NCI-H774 (cell line): ENCODE data around the gene CELA2A.
"Not testable (repeated sequence)": the region's sequence is repeated elsewhere in the genome, so short reads cannot be mapped to it uniquely, and the experiment has no call there.

Experiments
- DNase-seq: peaks from one replicate; lab custom pipeline; 2025; lab: John Stamatoyannopoulos, UW

Gene CELA2A

DNA sequence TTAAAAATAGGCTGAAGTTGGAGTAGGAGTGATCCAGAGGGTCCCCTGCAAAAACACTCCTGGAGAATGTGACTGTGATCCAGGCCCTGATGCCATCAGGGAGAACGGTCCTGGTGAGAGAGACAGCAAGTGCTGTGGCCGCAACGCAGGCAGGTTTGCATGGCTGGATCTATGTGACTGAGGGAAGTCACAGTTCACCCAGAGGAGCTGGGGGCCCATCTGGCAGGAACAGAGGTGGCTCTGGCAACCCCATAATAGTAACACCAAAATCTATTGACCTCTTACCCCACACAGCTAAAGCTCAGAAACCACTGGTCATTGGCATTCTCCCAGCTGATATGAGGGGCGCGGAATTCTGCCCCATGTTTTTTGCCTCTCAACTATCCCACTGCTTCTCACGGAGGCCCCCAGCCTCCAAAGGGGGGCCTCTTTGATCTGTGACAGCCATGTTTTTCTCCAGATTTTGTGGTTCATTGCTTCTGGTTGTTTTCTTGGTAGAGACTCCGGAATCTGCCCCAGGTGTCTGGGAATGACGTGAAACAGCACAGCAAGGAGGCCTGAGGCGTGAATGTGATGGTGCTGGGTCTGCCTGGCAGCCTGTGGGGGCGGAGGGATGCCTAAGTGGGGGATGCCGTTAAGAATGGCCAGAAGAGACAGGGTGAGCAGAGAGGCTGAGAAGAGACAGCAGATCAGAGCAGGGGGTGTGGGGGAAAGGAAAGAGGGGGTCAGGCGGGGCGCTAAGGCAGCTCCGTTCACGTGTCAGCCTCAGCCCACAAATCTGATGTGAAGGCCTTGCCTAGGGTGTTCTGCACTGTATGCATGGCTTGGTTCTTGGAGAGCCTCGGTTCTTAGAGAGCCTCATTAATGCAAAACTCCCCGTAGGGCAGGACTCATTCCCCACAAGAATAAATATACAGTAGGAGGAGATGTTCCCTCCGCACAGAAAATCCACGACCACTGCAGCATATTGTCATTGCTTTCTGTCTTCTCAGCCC is 43.9 kb downstream of the CELA2A start:
- DNase-seq, result no peak

DNA sequence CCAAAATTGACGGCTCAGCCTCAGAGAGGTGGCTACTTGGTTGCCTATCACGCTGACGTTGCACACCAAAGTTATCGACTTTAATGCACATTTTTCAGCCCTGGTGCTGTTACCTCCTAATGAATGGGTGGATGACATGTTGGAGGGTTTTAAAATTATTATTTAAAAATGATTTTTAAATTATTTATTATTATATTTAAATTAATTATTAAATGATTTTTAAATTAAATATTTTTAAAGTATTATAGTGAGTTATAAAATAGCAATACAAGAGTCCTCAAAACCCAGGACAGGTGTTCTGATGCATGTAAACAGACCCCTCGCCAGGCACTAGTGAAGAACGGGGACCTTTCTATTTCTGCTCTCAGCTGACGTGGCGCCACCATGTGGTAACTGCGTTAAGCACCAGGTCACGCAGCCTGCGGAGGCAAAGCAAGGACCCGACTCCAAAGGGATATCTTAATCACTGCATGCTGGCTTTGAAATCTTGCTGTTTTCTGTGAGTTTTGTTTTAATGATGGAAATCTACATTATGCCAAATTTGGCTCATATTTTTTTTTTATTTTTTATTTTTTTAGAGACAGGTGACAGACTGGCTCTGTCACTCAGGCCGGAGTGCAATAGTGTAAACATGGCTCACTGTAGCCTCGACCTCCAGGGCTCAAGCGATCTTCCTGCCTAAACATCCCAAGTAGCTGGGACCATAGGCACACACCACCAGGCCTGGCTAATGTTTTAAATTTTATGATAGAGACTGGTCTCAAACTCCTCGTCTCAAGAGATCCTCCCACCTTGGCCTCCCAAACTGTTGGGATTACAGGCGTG is 44.9 kb downstream of the CELA2A start:
- peak; percentile 3 for DNase-seq

DNA sequence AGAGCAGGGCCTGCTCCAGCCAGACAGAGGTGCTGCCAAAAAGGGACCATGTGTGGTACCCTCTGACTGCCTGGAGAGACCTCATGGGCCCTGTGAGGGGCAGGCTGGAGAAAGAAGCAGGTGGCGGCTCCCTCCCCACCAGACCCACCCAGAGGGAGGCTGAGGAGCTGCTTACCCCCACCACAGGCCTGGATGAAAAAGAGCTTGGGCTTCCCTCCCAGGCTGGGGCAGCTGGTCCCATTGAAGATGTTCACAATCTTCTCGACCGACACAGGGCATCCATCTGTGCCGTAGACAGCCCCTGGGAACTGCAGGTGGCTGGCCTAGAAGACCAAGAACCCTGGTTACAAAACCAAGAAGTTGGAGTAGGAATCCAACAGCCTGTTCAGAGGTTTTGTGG is 47.9 kb downstream of the CELA2A start:
- DNase-seq, result no peak

DNA sequence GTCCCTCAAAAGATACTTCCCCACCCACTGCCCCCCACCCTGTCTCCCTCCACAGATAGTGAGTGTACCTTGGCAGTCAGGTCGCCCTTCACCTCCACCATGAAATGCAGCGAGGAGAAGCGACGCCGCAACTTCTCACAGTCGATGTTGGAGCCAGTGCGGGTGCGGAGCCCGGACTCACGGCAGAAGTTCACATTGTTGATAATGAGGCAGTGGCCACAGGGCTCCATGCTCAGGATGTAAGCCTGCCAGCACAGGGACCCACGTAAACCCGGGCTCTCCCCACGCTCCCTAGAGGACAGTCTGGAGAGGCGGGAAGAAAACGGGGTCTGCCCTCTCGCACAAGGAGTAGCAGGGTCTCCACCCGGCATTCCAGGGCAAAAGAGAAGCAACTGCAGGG is 50.3 kb downstream of the CELA2A start:
- DNase-seq, result no peak

DNA sequence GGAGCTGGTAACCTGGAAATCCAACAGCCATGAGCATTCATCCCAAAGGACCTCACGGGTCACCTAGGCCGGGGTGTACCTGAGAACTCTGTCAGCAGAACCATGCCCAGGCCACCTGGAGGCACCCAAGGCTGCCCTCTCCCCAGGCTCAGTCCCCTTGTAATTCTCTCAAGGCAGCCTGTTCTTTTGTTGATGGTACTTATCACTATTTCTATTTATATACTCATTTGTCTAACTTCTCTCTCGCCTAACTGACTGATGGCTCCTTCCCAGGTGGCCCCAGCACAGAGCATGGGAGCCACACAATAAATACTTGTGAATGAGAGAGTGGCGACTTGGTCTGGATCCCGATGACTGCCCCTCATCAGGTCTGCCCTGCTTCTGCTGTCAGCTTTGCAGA is 50.7 kb downstream of the CELA2A start:
- no peak for DNase-seq

DNA sequence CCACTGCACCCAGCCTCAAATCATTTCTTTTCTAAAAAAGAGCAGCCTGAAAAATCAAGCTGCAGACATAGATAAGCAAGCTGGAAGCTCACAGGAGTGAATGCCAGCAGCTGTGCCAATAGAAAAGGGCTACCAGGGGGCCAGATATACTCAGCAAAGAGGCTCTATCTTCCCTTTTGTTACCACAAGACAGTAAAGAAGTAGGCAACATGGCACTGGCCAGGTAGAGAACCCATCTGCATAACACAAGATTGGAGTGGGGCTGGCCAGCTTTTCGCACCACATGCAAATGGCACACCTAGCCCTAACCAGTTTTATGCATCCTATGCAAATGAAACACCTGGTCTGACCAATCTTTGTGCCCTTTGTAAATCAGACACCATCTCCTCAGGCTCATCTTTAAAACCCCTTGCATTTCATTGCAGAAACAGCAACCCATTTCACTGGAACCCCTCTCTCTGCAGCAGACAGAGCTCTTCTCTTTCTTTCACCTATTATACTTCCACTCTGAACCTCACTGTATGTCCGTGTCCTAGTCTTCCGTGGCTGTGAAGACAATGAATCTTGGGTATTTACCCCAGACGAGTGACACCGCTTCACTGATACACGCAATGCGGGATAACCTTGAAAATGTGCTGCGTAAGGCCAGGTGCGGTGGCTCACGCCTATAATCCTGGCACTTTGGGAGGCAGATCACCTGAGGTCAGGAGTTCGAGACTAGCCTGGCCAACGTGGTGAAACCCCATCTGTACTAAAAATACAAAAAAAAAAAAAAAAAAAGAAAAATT is 52.4 kb downstream of the CELA2A start:
- no peak for DNase-seq

DNA sequence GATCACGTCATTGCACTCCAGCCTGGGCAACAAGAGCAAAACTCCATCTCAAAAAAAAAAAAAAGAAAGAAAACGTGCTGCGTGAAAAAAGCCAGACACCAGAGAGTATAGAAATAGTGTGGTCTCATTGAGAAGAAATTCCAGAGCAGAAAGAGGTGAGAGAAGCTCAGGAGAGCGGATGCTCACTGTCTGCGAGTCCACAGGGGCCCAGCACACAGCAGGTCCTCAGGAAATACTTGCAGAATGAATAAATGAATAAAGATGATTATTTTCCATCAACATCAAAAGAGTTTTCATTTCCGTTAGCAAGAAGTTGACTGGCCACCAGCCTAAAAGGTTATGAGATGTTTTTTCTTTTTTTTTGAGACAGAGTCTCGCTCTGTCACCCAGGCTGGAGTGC is 53.1 kb downstream of the CELA2A start:
- no peak for DNase-seq

DNA sequence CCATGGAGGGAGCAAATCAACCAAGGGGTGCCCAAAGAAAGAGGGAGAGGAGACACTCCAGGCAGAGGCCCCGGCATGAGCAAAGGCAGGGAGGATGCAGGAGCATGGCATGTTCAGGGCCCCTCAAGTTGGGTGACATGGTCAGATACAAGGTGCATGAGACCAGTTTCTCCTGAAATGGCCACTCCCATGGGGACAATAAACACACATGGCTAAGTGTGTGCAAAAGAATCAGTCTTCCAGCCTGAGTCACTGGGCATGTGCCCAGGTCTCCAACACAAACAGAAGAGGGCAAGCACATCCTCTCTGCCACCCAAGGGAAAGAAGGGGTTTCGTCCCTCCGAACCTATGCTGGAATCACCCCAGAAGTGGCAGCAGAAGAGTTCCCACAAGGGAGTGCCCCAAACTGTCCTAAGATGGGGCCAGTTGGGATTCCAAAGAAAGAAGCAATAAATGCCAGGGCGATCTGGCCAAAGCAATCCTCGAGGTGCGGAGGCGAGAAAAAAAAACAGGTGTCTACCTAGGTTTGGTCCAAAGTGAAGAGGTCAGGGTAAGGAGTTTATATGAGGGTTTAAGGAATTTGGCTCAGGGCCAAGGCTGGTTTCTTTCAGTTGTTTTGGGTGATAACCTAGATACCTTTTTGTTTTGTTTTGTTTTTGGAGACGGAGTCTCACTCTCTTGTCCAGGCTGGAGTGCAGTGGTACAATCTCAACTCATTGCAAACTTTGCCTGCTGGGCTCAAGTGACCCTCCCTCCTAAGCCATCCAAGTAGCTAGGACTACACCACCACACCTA is 54.3 kb downstream of the CELA2A start:
- no peak for DNase-seq

DNA sequence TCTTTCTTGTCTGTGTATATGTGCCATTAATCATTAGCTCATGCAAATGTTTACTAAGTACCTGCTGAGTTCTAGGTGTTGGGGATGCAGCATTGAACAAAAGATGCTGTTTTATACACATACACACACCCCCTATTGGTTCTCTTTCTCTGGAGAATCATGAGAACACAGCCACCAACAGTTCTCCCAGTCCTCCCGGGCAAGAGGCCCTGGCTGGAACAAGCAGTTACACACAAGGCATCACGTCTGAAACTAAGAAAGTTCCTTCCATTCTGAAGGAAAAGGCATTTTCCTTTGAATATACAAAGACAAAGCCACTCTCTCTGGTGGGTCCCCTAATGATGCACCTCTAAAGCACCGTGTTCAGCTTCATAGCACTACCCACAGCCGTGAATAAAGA is 56.7 kb downstream of the CELA2A start:
- DNase-seq, result no peak

DNA sequence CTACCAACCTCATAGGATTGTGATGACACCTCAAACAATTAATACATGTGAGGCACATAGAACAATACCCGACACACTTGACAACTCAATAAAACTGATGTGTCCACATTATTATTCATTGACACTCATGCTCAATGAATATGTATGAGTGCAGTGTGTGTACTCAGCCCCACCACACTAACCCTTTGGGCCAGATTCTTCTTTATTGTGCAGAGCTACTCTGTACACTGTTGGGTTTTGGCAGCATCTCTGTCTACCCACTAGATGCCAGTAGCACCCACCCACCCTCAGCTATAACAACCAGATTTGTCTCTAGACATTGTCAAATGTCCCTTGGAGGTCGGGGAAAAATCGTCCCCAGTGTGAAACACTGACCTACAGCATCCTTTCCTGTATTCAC is 57.4 kb downstream of the CELA2A start:
- DNase-seq, result no peak

DNA sequence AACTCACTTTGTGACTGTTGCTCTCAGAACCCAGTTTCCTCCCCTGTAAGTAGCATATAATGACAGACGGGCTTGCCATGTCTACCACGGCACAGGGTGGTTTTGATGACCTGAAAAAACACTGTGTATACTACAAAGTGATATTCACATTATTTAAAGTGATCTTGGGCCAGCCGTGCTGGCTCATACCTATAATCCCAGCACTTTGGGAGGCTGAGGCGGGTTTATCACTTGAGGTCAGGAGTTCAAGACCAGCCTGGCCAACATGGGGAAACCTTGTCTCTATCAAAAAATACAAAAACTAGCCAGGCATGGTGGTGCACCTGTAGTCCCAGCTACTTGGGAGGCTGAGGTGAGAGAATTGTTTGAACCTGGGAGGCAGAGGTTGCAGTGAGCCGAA is 58.0 kb downstream of the CELA2A start:
- not testable (repeated sequence) for DNase-seq

DNA sequence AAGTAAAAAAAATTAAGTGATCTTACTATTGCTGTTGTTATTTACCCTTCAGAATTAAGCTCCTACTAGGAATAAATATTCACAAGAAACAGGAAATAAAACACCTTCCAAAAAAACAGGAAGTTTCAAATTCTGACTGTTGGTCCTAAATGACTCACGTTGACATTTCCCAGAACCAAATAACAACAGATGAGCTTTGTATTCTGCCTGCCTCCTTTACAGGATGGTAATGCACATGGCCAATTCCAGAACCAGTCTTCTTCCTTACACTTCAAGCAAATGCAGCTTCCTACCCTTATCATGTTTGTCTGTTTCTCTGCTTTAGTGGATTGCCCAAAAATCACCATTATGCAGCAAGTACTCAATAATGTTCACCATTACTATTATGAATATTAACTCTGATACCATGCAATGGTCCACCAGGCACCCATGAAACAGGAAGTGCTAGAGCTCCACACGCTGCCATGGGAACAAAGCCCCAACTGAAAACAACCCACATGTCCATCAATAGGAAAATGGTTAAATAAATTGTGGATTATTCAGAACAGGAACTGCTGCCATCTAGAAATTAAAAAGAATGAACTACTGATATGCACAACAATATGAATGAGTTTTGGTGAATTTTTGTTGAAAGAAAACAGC is 58.6 kb downstream of the CELA2A start:
- DNase-seq, result no peak

DNA sequence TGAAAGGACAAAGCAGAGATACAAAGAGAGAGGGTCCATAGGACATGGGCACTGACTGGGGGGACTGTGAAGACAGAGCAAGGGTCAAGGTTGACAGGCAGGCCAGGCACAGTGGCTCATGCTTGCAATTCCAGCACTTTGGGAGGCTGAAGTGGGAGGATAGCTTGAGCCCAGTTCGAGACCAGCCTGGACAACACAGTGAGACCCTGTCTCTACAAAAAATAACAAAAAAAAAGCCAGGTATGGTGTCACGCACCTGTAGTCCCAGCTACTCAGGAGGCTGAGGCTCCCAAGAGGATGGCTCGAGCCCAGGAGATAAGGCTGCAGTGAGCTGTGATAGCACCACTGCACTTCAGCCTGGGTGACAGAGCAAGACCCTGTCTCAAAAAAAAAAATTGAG is 63.1 kb downstream of the CELA2A start:
- no peak for DNase-seq

DNA sequence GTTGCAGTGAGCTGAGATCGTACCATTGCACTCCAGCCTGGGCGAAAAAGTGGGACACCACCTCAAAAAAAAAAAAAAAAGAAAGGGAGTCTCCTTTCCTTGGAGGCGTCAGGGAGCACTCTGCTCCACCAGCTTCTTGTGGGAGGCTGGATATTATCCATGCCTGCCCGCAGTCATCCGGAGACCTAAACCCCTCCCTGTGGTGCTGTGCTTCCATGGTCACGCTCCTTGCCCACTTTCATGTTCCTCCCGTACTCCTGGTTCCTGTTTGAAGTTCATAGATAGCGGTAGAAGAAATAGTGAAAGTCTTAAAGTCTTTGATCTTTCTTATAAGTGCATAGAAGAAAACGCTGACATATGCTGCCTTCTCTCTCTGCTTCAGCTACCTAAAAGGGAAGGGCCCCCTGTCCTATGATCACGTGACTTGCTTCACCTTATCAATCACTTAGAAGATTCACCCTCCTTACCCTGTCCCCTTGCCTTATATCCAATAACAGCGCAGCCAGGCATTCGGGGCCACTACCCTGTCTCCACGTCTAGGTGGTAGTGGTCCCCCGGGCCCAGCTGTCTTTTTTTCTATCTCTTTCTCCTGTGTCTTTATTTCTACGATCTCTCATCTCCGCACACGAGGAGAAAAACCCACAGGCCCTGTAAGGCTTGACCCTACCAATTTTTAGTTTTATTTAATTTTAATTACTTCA is 64.8 kb downstream of the CELA2A start:
- not testable (repeated sequence) for DNase-seq
